ENCODE data around the gene LPGAT1. TPM values are rescaled to one million over a fixed set of nuclear protein-coding genes. Genes with fewer than 3 reads are reported as not detected.

LPGAT1 gene
- polyA plus RNA-seq, 1 experiment: 16.5 TPM

- Histone ChIP-seq H3K4me3 (ENCODE audit: low read depth, low read length) (no peak overlapping the region), H3K27ac (ENCODE audit: low read depth, low read length) (no peak overlapping the region), H3K9me3 (ENCODE audit: control insufficient read depth, insufficient read depth, low read length) (no peaks in the 10 kb centered on the region), H3K27me3 (ENCODE audit: control insufficient read depth, insufficient read depth, low read length) (no peaks in the 10 kb centered on the region)
- ChIA-PET CTCF (interaction anchor here (1.7 kb wide), 1 partner anchor 33 kb away, joined by 6 read pairs; no protein-coding TSS in a partner anchor), POLR2A (no interaction called here)
- DNase-seq (ENCODE audit: low read depth, low spot score): no peak
- no peak for TF ChIP-seq CTCF (IDR thresholded peaks at IDR 0.05; ENCODE audit: low read depth, low read length)
Observed at GRCh38 chr1:211731456-211732292, 98.9 kb downstream of the LPGAT1 start.

- CTCF ChIA-PET: interaction anchor here (1.6 kb wide), 1 partner anchor 32 kb away, joined by 12 read pairs; no protein-coding TSS in a partner anchor
- Histone ChIP-seq H3K4me3 (ENCODE audit: low read depth, low read length) (no peak overlapping the region), H3K27me3 (ENCODE audit: control insufficient read depth, insufficient read depth, low read length) (no peaks in the 10 kb centered on the region), H3K27ac (ENCODE audit: low read depth, low read length) (no peak overlapping the region), H3K9me3 (ENCODE audit: control insufficient read depth, insufficient read depth, low read length) (no peaks in the 10 kb centered on the region)
- no peak for DNase-seq (ENCODE audit: low read depth, low spot score)
- POLR2A ChIA-PET: no interaction called here
- no peak for TF ChIP-seq CTCF (IDR thresholded peaks at IDR 0.05; ENCODE audit: low read depth, low read length)
Observed at GRCh38 chr1:211730347-211730746, 100.2 kb downstream of the LPGAT1 start.

GRCh38 chr1:211729238-211729637 is 101.3 kb downstream of the LPGAT1 start:
- H3K27me3 ChIP-seq (ENCODE audit: control insufficient read depth, insufficient read depth, low read length): peaks cover 3% of the 10 kb centered on the region
- H3K4me3 ChIP-seq (ENCODE audit: low read depth, low read length): no peak overlapping the region
- no peak for TF ChIP-seq CTCF (IDR thresholded peaks at IDR 0.05; ENCODE audit: low read depth, low read length)
- POLR2A ChIA-PET: no interaction called here
- no peaks in the 10 kb centered on the region for H3K9me3 ChIP-seq (ENCODE audit: control insufficient read depth, insufficient read depth, low read length)
- CTCF ChIA-PET: interaction anchor here (1.1 to 1.6 kb wide), 2 partner anchors 31 to 49 kb away, joined by 3 to 12 read pairs; no protein-coding TSS in a partner anchor
- DNase-seq (ENCODE audit: low read depth, low spot score): no peak
- H3K27ac ChIP-seq (ENCODE audit: low read depth, low read length): no peak overlapping the region

- ChIA-PET POLR2A (no interaction called here), CTCF (interaction anchor here (1.8 kb wide), 1 partner anchor 28 kb away, joined by 7 read pairs; no protein-coding TSS in a partner anchor)
- no peak for TF ChIP-seq CTCF (IDR thresholded peaks at IDR 0.05; ENCODE audit: low read depth, low read length)
Observed at GRCh38 chr1:211726467-211726995, 104.0 kb downstream of the LPGAT1 start.

GRCh38 chr1:211724687-211725196 is 105.8 kb downstream of the LPGAT1 start:
- H3K4me3 ChIP-seq (ENCODE audit: low read depth, low read length): no peak overlapping the region
- TF ChIP-seq CTCF (IDR thresholded peaks at IDR 0.05; ENCODE audit: low read depth, low read length): no peak
- ChIA-PET POLR2A (no interaction called here), CTCF (interaction anchor here (3.7 kb wide), 1 partner anchor 26 kb away, joined by 16 read pairs; no protein-coding TSS in a partner anchor)
- DNase-seq (ENCODE audit: low read depth, low spot score): no peak
- H3K27me3 ChIP-seq (ENCODE audit: control insufficient read depth, insufficient read depth, low read length): peaks cover 6% of the 10 kb centered on the region
- no peak overlapping the region for H3K27ac ChIP-seq (ENCODE audit: low read depth, low read length)
- no peaks in the 10 kb centered on the region for H3K9me3 ChIP-seq (ENCODE audit: control insufficient read depth, insufficient read depth, low read length)

More at GRCh38 chr1:211726467-211726995, 104.0 kb downstream of the LPGAT1 start:
- H3K27me3 ChIP-seq (ENCODE audit: control insufficient read depth, insufficient read depth, low read length): peaks cover 4% of the 10 kb centered on the region
- DNase-seq (ENCODE audit: low read depth, low spot score): no peak
- no peak overlapping the region for H3K4me3 ChIP-seq (ENCODE audit: low read depth, low read length)
- H3K9me3 ChIP-seq (ENCODE audit: control insufficient read depth, insufficient read depth, low read length): no peaks in the 10 kb centered on the region
- no peak overlapping the region for H3K27ac ChIP-seq (ENCODE audit: low read depth, low read length)
